CD4-positive, alpha-beta T cell treated with Interleukin-2 at 100 ng/mL for 4 hours (primary cell): ENCODE results near the gene TMEM167A.

ENCODE experiments used
- DNase-seq: peaks from one replicate; pipeline ENCODE4 v3.0.0-alpha.2; 2020; ENCODE audit warnings: low spot score

Gene TMEM167A, protein sequence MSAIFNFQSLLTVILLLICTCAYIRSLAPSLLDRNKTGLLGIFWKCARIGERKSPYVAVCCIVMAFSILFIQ

DNA sequence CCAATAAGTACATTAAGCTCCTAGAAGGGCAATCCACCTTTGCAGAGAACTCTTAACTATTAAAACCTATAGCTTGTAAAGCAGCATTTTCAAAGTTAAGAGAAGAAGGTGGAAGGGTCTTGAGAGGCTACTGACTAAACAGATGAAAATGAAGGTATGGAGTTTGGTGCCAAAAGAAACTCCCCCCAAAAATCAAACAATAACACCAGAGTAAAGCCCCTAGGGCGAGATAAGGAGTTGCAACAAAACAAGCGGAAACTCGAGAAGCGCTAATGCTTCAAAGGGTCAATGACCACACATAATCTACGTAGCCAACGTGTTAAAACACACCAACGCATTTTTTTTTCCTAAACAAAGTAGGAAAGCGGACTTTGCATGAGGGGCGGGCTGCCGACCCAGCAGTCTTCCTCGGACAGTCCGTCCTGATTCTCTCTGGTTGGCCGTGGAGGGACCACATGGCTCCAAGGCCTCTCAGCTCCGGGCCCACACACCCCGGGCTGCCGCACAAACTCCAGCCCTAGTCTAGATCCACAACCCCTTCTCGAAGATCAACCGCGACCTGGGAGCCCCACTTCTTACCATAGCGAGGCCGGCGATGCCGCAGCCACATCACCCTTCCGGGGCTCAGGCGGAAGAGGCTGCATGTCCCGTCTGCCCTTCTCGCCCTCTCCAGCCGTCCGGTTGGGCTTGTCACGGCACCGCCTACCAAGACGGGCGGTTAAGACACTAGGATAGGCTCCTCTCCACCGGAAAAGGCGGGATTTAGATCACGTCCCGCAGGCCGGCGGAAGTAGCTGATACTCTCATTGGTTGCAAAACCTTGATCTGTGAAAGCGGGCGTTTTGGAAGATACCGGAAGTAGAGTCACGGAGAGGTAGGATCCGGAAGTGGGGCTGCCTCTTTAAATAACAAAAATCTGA, at the start of gene TMEM167A, which contains the start of gene XRCC4:
Gene TMEM167A (minus strand): TSS at position 653 of the 920 bp plus-strand sequence. CDS start 71 bp downstream, at position 582.
Gene XRCC4 (plus strand): TSS at position 806 of the 920 bp plus-strand sequence. CDS start 27,373 bp downstream, outside the sequence.
- DNase-seq = peak; percentile 96

DNA sequence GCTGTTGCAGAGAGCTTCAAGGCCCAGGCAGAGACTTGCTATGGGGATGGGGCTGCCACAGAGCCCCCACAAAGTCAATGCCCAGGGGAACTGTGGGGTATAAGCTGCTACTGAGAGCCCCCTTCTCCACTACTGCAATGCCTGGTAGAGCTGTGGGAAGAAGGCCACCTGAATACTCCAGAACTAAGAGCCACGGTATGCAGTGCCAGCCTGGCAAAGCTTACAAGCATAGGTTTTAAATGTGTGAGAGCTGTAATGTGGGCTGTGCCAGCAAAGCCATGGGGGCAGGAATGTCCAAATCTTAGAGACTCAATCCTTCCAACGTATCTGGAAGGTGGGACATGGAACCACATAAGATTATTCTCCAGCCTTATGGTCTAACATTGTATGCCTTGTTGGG, 49.3 kb upstream of the TMEM167A start:
- no peak for DNase-seq

- no peak for DNase-seq
Observed at GRCh38 chr5:83125560-83125959, 48.4 kb upstream of the TMEM167A start.

GRCh38 chr5:83124593-83124992, 47.4 kb upstream of the TMEM167A start:
- no peak for DNase-seq

DNA sequence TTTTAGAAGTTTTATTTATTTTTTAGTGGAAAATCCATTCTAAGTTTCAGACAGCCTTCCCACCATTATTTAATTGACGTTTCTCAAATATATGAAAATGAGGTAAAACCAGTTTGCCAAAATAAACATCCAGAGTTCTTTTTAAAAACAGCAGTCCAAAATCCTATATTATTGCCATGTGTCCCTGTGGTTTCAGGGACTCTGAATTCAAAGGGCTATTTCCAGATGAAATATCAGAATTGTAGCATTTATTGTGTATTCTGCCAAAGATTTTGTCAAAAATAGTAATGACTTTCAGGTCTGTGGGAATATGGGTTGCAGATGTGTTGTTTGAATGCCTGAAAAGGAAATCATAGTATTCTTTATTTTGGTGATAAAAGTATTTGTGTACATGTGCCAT, 41.8 kb upstream of the TMEM167A start:
- DNase-seq = no peak

DNA sequence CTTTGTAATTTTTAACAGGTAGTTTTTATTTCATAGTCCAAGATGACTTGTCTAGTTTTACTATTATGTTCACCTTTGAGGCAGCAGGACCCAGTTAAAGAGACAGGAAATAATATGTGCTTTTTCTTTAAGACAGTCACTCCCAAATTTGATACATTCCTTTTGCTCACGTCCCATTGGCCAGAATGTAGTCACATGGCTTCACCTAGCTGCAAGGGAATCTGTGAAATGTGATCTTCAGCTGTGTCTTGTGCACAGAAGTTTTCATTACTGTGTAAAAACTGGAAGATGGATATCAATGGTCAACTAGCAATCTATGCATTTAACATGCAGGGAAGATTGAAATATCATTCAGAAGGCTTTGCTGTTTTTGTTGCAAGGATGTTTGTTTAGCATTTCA, 41.3 kb upstream of the TMEM167A start:
- no peak for DNase-seq

DNA sequence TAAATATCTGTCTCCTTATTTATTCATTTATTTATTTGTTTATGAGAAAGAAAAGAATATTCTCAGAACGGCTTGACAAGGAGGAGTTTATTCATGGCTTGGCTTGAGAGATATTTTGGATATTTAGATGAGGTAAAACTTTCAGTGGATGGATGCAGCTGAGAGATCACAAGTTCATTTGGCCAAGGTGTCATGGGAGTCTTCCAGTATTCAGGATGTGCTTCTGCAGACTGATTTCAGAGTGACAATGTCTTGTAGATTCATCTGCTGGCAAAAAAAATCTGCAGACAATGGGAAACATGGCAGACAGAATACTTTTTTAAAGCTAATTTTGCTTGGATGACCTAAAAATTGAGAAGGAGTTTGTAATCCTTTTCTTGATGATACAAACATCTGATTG, 38.6 kb upstream of the TMEM167A start:
- no peak for DNase-seq

- no peak for DNase-seq
Observed at GRCh38 chr5:83109380-83109779, 32.2 kb upstream of the TMEM167A start.

DNA sequence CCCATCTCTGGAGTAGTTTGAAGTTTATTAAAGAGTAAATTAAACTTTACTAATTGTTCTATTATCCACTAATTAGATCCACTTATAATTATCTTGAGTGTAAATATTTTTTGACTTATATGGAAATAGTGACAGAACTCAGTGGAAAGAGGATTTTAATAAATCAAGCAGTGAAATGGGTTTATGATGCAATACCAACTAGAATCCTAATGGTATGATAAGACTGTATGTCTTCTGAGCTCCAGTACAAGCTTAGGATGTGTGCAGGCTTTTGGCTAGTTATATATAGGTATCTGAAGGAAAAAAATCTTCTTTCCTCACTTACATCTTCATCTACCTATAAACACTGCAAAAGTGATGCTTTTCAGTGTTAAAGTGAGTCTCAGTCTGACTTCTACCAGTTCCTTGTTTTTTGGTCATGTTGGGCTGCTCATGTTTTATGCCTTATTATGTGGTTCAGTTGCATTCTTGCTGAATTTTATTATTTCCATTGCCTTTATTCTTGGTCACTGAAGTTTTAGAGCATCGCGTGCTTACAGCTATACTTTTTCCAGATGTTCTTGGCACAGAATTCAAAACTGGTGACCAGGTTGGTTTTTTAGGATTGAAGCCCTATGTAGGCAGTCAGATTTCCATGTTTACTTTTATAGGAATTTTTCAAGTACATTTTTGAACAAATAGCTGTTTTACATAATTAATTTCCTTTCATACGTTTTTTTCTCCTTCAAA, 30.7 kb upstream of the TMEM167A start:
- DNase-seq = no peak

DNA sequence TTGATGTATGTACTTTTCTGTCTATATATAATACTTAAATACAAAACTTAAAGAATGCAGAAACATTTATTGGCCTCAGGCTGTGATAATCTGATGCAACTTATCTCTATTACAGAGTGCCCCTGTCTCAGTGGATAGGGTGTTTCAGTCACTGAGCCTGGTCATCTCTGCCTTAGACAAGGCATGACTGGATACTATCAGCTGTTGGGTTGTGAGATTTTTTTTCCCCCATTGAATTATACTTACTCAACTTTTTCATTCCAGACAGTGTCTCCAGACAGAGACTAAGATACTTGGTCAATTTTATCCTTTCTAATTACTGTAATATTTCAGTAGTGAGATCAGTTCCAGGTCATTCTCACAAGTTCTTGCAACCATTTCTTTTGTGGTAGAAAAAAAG, 26.8 kb upstream of the TMEM167A start:
- no peak for DNase-seq

DNA sequence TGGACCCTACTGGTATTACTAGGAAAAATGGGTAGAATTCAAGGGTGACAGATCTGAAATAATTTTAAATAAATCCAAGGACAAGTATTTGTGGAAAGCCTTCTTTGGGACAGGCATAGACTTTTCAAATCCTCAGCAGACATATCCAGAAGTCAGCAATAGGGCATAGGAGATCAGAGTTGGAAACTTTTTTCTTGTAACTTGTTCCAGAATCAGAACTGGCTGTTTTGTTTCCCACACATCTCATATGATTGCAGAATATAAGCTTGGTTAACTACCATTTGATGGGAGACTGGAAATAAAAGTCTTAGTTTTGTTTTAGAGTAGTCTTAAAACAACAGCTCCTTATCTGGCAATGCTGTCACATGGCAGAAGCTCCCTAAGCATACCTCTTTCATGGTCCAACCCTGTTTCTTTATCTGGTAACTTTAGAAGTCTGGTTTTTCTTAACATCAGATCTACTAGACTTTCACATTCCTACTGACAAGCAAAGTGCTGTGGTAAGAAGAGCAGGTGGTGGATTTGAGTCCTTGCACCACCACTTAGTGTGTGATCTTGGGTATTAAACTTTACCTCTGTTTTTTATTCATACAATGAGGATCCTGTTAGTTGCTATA, 25.3 kb upstream of the TMEM167A start:
- DNase-seq = no peak

- DNase-seq = no peak
Observed at GRCh38 chr5:83101514-83101913, 24.3 kb upstream of the TMEM167A start.

DNA sequence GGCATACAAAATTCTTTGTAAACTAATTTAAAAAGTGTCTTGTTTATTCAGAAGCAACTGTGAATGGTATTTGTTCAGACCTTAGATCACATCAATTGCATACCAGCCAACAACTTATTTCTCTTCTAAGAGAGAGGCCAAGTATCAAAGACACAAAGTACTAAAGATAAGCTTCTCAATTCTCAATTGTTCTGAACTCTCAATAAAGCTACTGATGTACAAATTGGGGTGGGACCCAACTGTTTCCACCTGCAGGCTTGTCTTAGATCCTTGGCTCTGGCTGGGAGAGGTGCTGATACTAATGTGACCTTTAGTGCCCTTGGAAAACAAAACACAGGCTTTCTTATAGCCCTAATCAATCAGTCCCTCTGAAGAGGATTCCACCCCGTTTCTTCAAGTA, 22.3 kb upstream of the TMEM167A start:
- DNase-seq = no peak

- DNase-seq = no peak
Observed at GRCh38 chr5:83099001-83099400, 21.8 kb upstream of the TMEM167A start.

DNA sequence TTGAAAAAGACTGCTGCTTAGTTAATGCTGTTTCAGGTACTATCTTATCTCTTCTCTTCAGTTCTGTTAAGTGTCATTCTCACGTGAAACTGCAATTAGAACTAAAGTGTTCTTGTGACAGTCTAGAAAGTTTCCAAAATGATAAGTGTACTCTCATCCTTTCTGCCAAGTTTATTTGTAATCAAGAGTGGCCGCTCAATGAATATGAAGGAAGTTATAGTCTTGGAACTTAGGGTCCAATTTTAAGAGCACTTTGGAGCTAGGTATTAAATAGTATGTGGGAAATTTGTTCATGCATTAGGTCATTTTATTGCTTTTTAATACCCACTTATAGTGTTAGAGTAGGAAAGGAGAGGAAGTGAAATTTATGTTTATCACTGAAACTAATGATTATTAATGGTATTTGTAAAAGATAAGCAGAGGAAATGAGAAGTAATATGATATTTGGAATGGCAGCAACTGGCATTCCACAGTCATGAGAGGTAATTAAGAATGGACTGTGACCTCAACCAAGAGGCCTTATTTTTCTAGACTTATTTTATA, 20.6 kb upstream of the TMEM167A start:
- no peak for DNase-seq

- no peak for DNase-seq
Observed at GRCh38 chr5:83096660-83097339, 19.6 kb upstream of the TMEM167A start.

- no peak for DNase-seq
Observed at GRCh38 chr5:83095957-83096539, 18.9 kb upstream of the TMEM167A start.

DNA sequence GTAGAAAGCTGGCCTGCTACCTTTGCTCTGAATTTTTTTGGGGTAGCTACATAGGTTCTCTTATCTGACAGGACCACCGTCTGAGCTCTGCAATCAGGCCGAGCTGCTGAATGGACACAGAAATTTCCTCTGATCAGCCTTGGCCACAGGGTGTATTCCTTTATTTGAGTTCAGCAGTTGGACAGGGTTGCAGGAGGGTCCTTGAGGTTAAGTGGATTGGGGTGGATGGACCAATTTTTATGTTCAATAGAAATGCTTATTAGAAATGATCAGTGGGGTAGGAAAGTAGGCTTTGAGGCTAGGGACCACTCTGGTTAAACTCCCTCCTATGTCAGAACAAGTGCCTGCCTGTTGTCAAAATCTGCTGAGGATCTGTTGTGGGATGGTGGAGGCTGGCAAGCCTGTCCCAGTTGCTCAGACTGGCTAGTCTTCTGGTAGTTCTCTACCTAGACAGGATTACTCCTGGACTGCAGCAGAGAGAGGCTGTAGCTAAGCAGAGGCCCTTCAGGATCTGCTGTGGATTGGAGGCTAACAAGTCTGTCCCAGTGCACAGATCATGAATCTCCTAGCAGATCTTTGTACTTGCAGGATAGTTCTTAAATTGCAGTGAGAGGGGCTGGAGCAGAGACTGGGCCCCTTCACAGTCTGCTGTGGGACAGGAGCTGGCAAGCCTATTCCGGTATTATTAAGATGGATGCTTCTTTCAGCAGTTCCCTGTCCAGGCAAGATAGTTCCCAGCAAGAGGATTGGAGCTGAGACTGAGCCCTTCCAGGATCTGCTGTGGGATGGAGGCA, 18.2 kb upstream of the TMEM167A start:
- no peak for DNase-seq

DNA sequence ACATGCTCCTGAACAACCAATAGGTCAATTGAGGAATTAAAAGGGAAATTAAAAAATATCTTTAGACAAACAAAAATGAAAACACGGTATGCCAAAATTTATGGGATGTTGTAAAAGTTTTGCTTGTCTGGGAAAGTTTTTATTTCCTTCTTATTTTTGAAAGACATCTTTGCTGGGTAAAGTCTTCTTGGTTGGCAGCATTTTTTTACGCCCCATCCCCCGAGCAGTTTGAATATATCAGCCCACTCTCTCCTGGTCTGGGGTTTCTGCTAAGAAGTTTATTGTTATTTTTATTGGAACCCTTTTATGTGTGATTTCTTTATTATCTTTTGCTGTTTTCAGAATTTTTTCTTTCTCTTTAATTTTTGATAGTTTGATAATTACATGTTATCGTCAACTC, 16.5 kb upstream of the TMEM167A start:
- DNase-seq = no peak

DNA sequence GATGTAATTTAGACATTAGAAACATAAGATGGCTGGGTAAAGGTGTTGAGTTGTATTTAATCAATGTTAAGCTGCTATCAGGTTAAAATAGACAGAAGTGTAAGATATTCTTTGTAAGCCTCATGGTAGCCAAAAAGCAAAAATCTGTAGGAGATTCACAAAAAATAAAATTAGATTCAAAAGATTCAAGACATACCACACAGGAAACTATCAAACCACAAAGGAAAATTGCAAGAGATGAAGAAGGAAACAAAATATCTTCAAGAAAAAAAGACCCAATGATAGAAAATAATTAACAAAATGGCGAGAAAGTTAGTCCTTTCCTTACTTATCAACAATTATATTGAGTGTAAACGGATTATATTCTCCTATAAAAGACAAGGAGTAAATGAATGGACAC, 15.4 kb upstream of the TMEM167A start:
- DNase-seq = peak; percentile 7
